ENCODE measurements around the gene BCAR3. TPM values are rescaled to one million over a fixed set of nuclear protein-coding genes. Genes with fewer than 3 reads are reported as not detected.

Gene BCAR3
- total and polyA plus RNA-seq, 2 donors from 2014 or later: 25.4 to 28.4 TPM

- H3K4me1 ChIP-seq (ENCODE audit: control insufficient read depth in 2 of 3, insufficient read depth in 2 of 3, low read depth in 1 of 3, low read length in 3 of 3): no peaks in the 10 kb centered on the region
- H3K9me3 ChIP-seq (ENCODE audit: control insufficient read depth in 2 of 3, insufficient read depth in 1 of 3, low read length in 3 of 3): no peaks in the 10 kb centered on the region
- H3K27me3 ChIP-seq (ENCODE audit: control insufficient read depth, insufficient read depth, low read length): no peaks in the 10 kb centered on the region
- peak overlapping the region in 1 of 2 donors; percentile 20 for H3K27ac ChIP-seq (ENCODE audit: low read depth in 2 of 2, low read length in 2 of 2)
- H3K9ac ChIP-seq (ENCODE audit: low read length in 3 of 3): no peak overlapping the region
- DNase-seq (peak in 4 of 5 donors; percentile 90 to 94 (median 90)), FAIRE-seq (no peak)
- TF ChIP-seq, protein P1, sequence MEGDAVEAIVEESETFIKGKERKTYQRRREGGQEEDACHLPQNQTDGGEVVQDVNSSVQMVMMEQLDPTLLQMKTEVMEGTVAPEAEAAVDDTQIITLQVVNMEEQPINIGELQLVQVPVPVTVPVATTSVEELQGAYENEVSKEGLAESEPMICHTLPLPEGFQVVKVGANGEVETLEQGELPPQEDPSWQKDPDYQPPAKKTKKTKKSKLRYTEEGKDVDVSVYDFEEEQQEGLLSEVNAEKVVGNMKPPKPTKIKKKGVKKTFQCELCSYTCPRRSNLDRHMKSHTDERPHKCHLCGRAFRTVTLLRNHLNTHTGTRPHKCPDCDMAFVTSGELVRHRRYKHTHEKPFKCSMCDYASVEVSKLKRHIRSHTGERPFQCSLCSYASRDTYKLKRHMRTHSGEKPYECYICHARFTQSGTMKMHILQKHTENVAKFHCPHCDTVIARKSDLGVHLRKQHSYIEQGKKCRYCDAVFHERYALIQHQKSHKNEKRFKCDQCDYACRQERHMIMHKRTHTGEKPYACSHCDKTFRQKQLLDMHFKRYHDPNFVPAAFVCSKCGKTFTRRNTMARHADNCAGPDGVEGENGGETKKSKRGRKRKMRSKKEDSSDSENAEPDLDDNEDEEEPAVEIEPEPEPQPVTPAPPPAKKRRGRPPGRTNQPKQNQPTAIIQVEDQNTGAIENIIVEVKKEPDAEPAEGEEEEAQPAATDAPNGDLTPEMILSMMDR (IDR thresholded peaks at IDR 0.05; ENCODE audit: borderline replicate concordance, extremely low read depth, insufficient read depth): no peak
- H3K4me3 ChIP-seq (ENCODE audit: low read length in 3 of 3): no peak overlapping the region
- intact Hi-C loops (cut with DNase I): no loop called here
- no peaks in the 10 kb centered on the region for H3K36me3 ChIP-seq (ENCODE audit: control insufficient read depth in 2 of 3, insufficient read depth in 3 of 3, low read length in 3 of 3)
These were observed 20.6 kb upstream of the BCAR3 start for GRCh38 chr1:93702111-93702827.

- intact Hi-C loops (cut with DNase I): no loop called here
- H3K9ac ChIP-seq (ENCODE audit: low read length in 3 of 3): no peak overlapping the region
- H3K27ac ChIP-seq (ENCODE audit: low read depth in 2 of 2, low read length in 2 of 2): no peak overlapping the region
- no peaks in the 10 kb centered on the region for H3K4me1 ChIP-seq (ENCODE audit: control insufficient read depth in 2 of 3, insufficient read depth in 2 of 3, low read depth in 1 of 3, low read length in 3 of 3)
- H3K4me3 ChIP-seq (ENCODE audit: low read length in 3 of 3): no peak overlapping the region
- TF ChIP-seq, protein P1 (IDR thresholded peaks at IDR 0.05; ENCODE audit: borderline replicate concordance, extremely low read depth, insufficient read depth): no peak
- FAIRE-seq: no peak
- no peaks in the 10 kb centered on the region for H3K27me3 ChIP-seq (ENCODE audit: control insufficient read depth, insufficient read depth, low read length)
- no peaks in the 10 kb centered on the region for H3K9me3 ChIP-seq (ENCODE audit: control insufficient read depth in 2 of 3, insufficient read depth in 1 of 3, low read length in 3 of 3)
- DNase-seq: peak in 1 of 5 donors; percentile 88
- H3K36me3 ChIP-seq (ENCODE audit: control insufficient read depth in 2 of 3, insufficient read depth in 3 of 3, low read length in 3 of 3): no peaks in the 10 kb centered on the region
These were observed 20.0 kb upstream of the BCAR3 start for GRCh38 chr1:93701629-93702028.

DNA sequence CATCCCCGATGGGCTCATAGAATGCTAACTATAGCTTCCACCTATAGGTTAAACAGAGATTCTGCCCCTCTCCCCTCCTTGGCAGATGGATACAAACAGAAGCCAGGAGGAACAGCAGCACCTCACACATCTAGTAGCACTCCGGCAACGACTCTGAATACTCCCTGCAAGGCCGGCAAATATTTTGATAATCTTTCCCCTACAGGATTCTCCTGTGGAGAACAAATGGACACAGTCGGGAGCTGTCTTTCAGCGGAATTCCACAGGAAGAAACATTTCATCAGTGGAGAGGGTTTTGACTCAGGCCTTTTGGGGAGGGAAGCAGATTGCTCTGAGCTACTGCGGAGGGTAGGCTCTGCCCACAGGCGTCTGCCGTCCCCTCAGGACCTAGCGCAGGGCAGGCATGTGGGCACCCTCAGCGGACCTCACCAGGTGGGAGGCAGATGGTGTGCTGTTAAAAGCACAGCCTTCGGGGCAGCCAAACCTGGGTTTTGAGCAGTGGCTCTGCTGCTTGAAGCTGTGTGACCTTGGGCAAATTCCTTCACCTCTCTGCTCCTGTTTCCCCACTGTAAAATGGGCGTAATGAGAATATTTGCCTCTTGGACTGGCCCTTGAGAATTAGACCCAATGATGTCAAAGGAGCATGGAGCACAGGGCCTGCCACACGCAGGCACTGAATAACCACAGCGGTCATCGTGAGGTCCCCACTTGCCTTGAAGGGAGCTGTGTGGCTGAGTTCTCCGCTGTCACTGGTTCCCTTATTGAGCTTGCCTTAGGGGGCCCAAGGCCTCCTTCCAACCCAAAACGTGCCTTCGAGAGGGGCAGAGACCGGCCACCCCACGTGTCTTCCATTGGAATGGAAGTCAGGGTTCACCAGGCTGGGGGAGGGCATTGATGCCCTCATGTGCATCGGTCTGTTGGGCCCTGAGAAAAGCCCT, 19.2 kb upstream of the BCAR3 start:
- intact Hi-C loops (cut with DNase I): no loop called here
- no peaks in the 10 kb centered on the region for H3K4me1 ChIP-seq (ENCODE audit: control insufficient read depth in 2 of 3, insufficient read depth in 2 of 3, low read depth in 1 of 3, low read length in 3 of 3)
- no peaks in the 10 kb centered on the region for H3K9me3 ChIP-seq (ENCODE audit: control insufficient read depth in 2 of 3, insufficient read depth in 1 of 3, low read length in 3 of 3)
- no peaks in the 10 kb centered on the region for H3K36me3 ChIP-seq (ENCODE audit: control insufficient read depth in 2 of 3, insufficient read depth in 3 of 3, low read length in 3 of 3)
- H3K9ac ChIP-seq (ENCODE audit: low read length in 3 of 3): no peak overlapping the region
- DNase-seq (no peak), FAIRE-seq (no peak)
- H3K27ac ChIP-seq (ENCODE audit: low read depth in 2 of 2, low read length in 2 of 2): no peak overlapping the region
- H3K27me3 ChIP-seq (ENCODE audit: control insufficient read depth, insufficient read depth, low read length): no peaks in the 10 kb centered on the region
- TF ChIP-seq, protein P1 (IDR thresholded peaks at IDR 0.05; ENCODE audit: borderline replicate concordance, extremely low read depth, insufficient read depth): no peak
- H3K4me3 ChIP-seq (ENCODE audit: low read length in 3 of 3): no peak overlapping the region

All from kidney (tissue), 14 donors.